GM12878 (cell line): ENCODE results near the gene THADA. TPM values are rescaled to one million over a fixed set of nuclear protein-coding genes. Genes with fewer than 3 reads are reported as not detected.

Experiments
- ATAC-seq: fragments of 200-7000 bp; cut with Tn5 transposase; 3 replicates; pipeline ENCODE4 v1.9.1; 2020; ENCODE audit warnings: mild to moderate bottlenecking, moderate library complexity
- BruUV-seq: library from RNA; stranded (reverse); fragments of 400-500 nt; replicated peaks from 2 replicates; lab custom pipeline; 2021; lab: Mats Ljungman, UMichigan
- CTCF ChIA-PET: fragments of 300-600 bp; sonication (Branson Sonifier 250); formaldehyde crosslinking; extraction: SDS; loops from one replicate; lab custom pipeline; 2021; ENCODE audit warnings: inconsistent platforms; lab: Yijun Ruan, JAX
- POLR2A ChIA-PET: fragments of 350-600 bp; formaldehyde crosslinking; extraction: SDS; loops from one replicate; lab custom pipeline; 2021; ENCODE audit warnings: inconsistent platforms; lab: Charles Lee
- RAD21 ChIA-PET: fragments of 300-600 bp; sonication (Branson Sonifier 250); formaldehyde crosslinking; loops from one replicate; lab custom pipeline; 2023; ENCODE audit warnings: antibody characterized with exemption; ENCODE audit not compliant: unreplicated experiment; lab: Charles Lee
- SMC1A ChIA-PET: fragments of 300-600 bp; sonication (Branson Sonifier 250); formaldehyde crosslinking; loops from one replicate; lab custom pipeline; 2023; ENCODE audit not compliant: unreplicated experiment, uncharacterized antibody; lab: Charles Lee
- DNase-seq: peaks from one replicate; pipeline ENCODE4 v3.0.0-alpha.2; 2011; ENCODE audit warnings: low read depth, low spot score
- FAIRE-seq: peaks from 3 replicates; lab custom pipeline; 2011; peaks lifted over from hg19 to GRCh38; lab: Jason Lieb, UNC
- H2AFZ ChIP-seq: 2 replicates; pipeline ENCODE4 v1.6.0; 2011; ENCODE audit warnings: low read depth, low read length, control low read depth; ENCODE audit not compliant: control insufficient read depth
- H3K27ac ChIP-seq: 2 replicates; pipeline ENCODE4 v1.5.1; 2011; ENCODE audit warnings: control low read depth; ENCODE audit not compliant: control insufficient read depth, insufficient read depth
- H3K27me3 ChIP-seq, 2 experiments: replicated peaks in 1 of 2; 2 replicates each; pipeline versions ENCODE4 v1.6.0 to v1.6.1; 2011; ENCODE audit warnings: low read length in 1 of 2; ENCODE audit not compliant: control insufficient read depth in 2 of 2, insufficient read depth in 2 of 2
- H3K36me3 ChIP-seq, 2 experiments: 2 replicates each; pipeline ENCODE4 v1.5.1; 2011; ENCODE audit warnings: low read length in 1 of 2; ENCODE audit not compliant: control insufficient read depth in 2 of 2, insufficient read depth in 2 of 2
- H3K4me1 ChIP-seq: 2 replicates; pipeline ENCODE4 v1.6.1; 2011; ENCODE audit warnings: mild to moderate bottlenecking, low read length, moderate library complexity, mixed read lengths; ENCODE audit not compliant: control insufficient read depth, insufficient read depth
- H3K4me2 ChIP-seq: 2 replicates; pipeline ENCODE4 v1.6.0; 2011; ENCODE audit warnings: control low read depth; ENCODE audit not compliant: control insufficient read depth, insufficient read depth
- H3K4me3 ChIP-seq: fragments of 200-600 bp; sonication (generic); 2 replicates; pipeline ENCODE4 v1.5.1; 2016
- H3K79me2 ChIP-seq: 2 replicates; pipeline ENCODE4 v1.6.0; 2011; ENCODE audit warnings: low read length; ENCODE audit not compliant: control insufficient read depth, insufficient read depth
- H3K9ac ChIP-seq: 2 replicates; pipeline ENCODE4 v1.8.0; 2011; ENCODE audit warnings: low read length, control low read depth, mixed read lengths; ENCODE audit not compliant: control insufficient read depth, insufficient read depth
- H3K9me3 ChIP-seq: replicated peaks from 3 replicates; pipeline ENCODE4 v1.5.1; 2011; ENCODE audit warnings: mild to moderate bottlenecking, low read length; ENCODE audit not compliant: control insufficient read depth, insufficient read depth
- H4K20me1 ChIP-seq: 2 replicates; pipeline ENCODE4 v1.6.0; 2011; ENCODE audit not compliant: control insufficient read depth, insufficient read depth
- BMI1 ChIP-seq: fragments of 450-650 bp; IDR thresholded peaks from 2 replicates; pipeline ENCODE4 v1.6.1; 2016; ENCODE audit warnings: mild to moderate bottlenecking, moderate library complexity, borderline replicate concordance
- BRCA1 ChIP-seq: IDR thresholded peaks from 2 replicates; pipeline ENCODE4 v1.6.1; 2011; ENCODE audit warnings: low read depth, low read length, improper control_type of control experiment
- ETV6 ChIP-seq, 2 experiments: fragments of 450-650 bp in 1 of 2; IDR thresholded peaks in 1 of 2; conservative IDR thresholded peaks in 1 of 2; 2 replicates each; pipeline ENCODE4 v1.6.1; 2014; ENCODE audit warnings: antibody characterized with exemption in 1 of 2, borderline replicate concordance in 1 of 2, low read depth in 1 of 2, mild to moderate bottlenecking in 1 of 2, moderate library complexity in 1 of 2
- SIN3A ChIP-seq: IDR thresholded peaks from 2 replicates; pipeline ENCODE4 v1.6.1; 2012; ENCODE audit warnings: low read depth, low read length, improper control_type of control experiment
- SIX5 ChIP-seq: IDR thresholded peaks from 2 replicates; pipeline ENCODE4 v1.6.1; 2011; ENCODE audit warnings: mild to moderate bottlenecking, low read depth, low read length, moderate library complexity; ENCODE audit not compliant: severe bottlenecking
- TCF7 ChIP-seq: IDR thresholded peaks from 2 replicates; pipeline ENCODE4 v1.6.1; 2014; ENCODE audit warnings: antibody characterized with exemption, borderline replicate concordance
- WGBS: methylation state at CpG from one replicate; pipeline ENCODE4 v1.1.6; 2016; ENCODE audit warnings: low lambda C conversion rate; ENCODE audit not compliant: insufficient replicate concordance, insufficient coverage; ENCODE audit errors: missing lambda C conversion rate; 5-methylcytosine and 5-hydroxymethylcytosine counted together
- in situ Hi-C: fragments of 300-500 bp; cut with MboI; formaldehyde crosslinking; loops from 9 replicates; pipeline ENCODE4 v1.14.3; 2018; ENCODE audit warnings: mixed read lengths
- intact Hi-C: fragments of 100-400 bp; cut with micrococcal nuclease; formaldehyde crosslinking; loops from one replicate; pipeline ENCODE4 v1.14.2; 2022; ENCODE audit not compliant: unreplicated experiment
- polyA plus RNA-seq, 11 experiments: library from polyadenylated mRNA; depleted of rRNA in 4 of 11; unstranded in 6 of 11; stranded (reverse) in 5 of 11; fragments of >200 nt; fragmentation: Nextera tagmentation in 4 of 11; fragmentation: Illumina TruSeq in 1 of 11; extraction: Ambion mirVana in 4 of 11; extraction: Trizol in 1 of 11; gene quantifications; 1 replicate in 1 of 11; 2 replicates in 10 of 11; pipeline versions ENCODE4 v1.2.1 to v1.2.3, GENCODE V29; 2011 to 2016; ENCODE audit warnings: inconsistent platforms in 2 of 11, missing spikeins in 2 of 11, low read depth in 1 of 11
- total RNA-seq, 4 experiments: library from RNA; depleted of rRNA in 3 of 4; stranded (reverse); fragments of >200 nt in 3 of 4; fragmentation: Illumina TruSeq in 1 of 4; extraction: Trizol in 1 of 4; gene quantifications; 2 replicates each; pipeline versions ENCODE4 v1.2.1 to v1.2.3, GENCODE V29; 2013 to 2021
- TF ChIP-seq, protein P1 (sequence below): fragments of 150-350 bp; IDR thresholded peaks from 2 replicates; pipeline ENCODE4 v1.6.1; 2014; ENCODE audit warnings: mild to moderate bottlenecking, low read depth, low read length
- TF ChIP-seq, protein P2 (sequence below): fragments of 450-650 bp; formaldehyde crosslinking; IDR thresholded peaks from 2 replicates; pipeline ENCODE4 v1.5.0; 2022; ENCODE audit warnings: mild to moderate bottlenecking, missing genetic modification characterization
- TF ChIP-seq, protein P3 (sequence below): IDR thresholded peaks from 2 replicates; pipeline ENCODE4 v1.6.1; 2011; ENCODE audit warnings: mild to moderate bottlenecking, low read depth, low read length, moderate library complexity; ENCODE audit not compliant: insufficient replicate concordance

The THADA gene
- total and polyA plus RNA-seq, 10 of the 15 experiments (the other 5 are each of a cell fraction or from before 2014, with no cell fraction given) = 14.6 to 33.2 (median 23.2) TPM

DNA sequence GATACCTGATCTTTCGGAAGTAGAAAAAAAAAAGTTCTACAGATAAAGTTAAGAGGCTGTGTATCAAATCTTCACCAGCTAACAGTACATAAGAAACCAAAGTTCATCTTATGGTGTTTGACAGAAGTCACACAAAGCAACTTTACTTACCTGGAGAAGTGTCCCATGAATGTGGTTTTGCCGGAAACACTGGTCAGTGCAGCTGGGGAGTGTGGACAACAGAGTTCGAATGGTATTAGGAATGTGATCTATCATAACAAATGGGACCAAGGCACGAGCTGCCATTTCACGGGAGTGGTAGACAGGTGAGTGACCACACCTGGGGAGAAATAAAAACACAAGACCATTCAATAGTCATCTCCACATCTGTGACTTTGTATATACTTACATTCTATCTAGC, 198.0 kb downstream of the THADA start:
- FAIRE-seq = no peak
- H3K9ac ChIP-seq = no peak overlapping the region
- TF ChIP-seq TCF7 = no peak
- no peak for TF ChIP-seq SIN3A
- no peak for TF ChIP-seq ETV6 (conservative IDR thresholded peaks at IDR 0.05 in 1 of 2, IDR thresholded peaks at IDR 0.05 in 1 of 2; ENCODE audit: borderline replicate concordance in 1 of 2, low read depth in 1 of 2)
- TF ChIP-seq, protein P1, sequence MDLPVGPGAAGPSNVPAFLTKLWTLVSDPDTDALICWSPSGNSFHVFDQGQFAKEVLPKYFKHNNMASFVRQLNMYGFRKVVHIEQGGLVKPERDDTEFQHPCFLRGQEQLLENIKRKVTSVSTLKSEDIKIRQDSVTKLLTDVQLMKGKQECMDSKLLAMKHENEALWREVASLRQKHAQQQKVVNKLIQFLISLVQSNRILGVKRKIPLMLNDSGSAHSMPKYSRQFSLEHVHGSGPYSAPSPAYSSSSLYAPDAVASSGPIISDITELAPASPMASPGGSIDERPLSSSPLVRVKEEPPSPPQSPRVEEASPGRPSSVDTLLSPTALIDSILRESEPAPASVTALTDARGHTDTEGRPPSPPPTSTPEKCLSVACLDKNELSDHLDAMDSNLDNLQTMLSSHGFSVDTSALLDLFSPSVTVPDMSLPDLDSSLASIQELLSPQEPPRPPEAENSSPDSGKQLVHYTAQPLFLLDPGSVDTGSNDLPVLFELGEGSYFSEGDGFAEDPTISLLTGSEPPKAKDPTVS = no peak
- TF ChIP-seq, all 136 proteins: peak for 0
- ChIA-PET CTCF (no interaction called here), POLR2A (interaction anchor here (0.8 to 1.7 kb wide), 3 partner anchors 9 to 22 kb away, joined by 3 to 5 read pairs (median 3); no protein-coding TSS in a partner anchor), SMC1A (interaction anchor here (0.6 to 15.0 kb wide), 4 partner anchors 8 to 26 kb away, joined by 3 to 297 read pairs (median 4); no protein-coding TSS in a partner anchor), RAD21 (interaction anchor here (1.1 kb wide), 1 partner anchor 10 kb away, joined by 5 read pairs; no protein-coding TSS in a partner anchor)
- H3K4me1 ChIP-seq = peaks cover 17% of the 10 kb centered on the region
- in situ Hi-C loops (no loop called here), intact Hi-C loops (no loop called here)
- no peaks in the 10 kb centered on the region for H3K79me2 ChIP-seq
- ATAC-seq = no peak
- H3K27me3 ChIP-seq = no peaks in the 10 kb centered on the region
- 98% methylated on average over 5 of the region's 5 CpGs for WGBS
- DNase-seq = no peak
- no peak overlapping the region for H3K4me2 ChIP-seq
- no TSS peak for BruUV-seq
- no peaks in the 10 kb centered on the region for H4K20me1 ChIP-seq
- no peaks in the 10 kb centered on the region for H3K9me3 ChIP-seq
- H2AFZ ChIP-seq = no peak overlapping the region
- no peak overlapping the region for H3K27ac ChIP-seq
- H3K4me3 ChIP-seq = no peak overlapping the region
- peaks cover 0 to 5% of the 10 kb centered on the region in 2 experiments; a peak in 3 of 4 replicates for H3K36me3 ChIP-seq

DNA sequence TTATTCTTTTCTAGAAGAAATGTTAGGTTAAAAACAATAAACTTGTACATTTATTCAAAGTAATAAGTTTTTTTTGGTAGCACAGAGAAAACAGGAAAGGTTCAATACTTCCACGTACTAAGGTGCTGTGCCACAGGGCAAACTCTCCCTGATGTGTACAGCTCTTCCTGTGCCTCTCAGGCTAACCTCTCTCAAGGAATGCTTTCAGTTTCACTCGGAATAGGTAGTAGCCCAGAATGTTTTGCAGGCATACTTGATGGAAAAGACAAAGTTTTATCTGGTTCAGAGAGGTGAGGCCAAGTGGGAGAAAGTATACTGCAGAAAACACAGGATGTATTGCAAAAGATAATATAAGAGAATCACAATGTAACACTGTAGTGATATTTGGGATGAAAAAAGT, 198.4 kb downstream of the THADA start:
- in situ Hi-C loops (no loop called here), intact Hi-C loops (no loop called here)
- H3K9ac ChIP-seq = no peak overlapping the region
- H3K79me2 ChIP-seq = no peaks in the 10 kb centered on the region
- SMC1A ChIA-PET = interaction anchor here (1.1 to 15.0 kb wide), 4 partner anchors 7 to 27 kb away, joined by 3 to 297 read pairs (median 4); no protein-coding TSS in a partner anchor
- no peaks in the 10 kb centered on the region for H3K27me3 ChIP-seq
- DNase-seq (no peak), ATAC-seq (no peak), FAIRE-seq (no peak)
- RAD21 ChIA-PET = interaction anchor here (1.1 kb wide), 1 partner anchor 10 kb away, joined by 5 read pairs; no protein-coding TSS in a partner anchor
- no peaks in the 10 kb centered on the region for H3K9me3 ChIP-seq
- H3K4me1 ChIP-seq = peaks cover 15% of the 10 kb centered on the region
- H3K27ac ChIP-seq = no peak overlapping the region
- POLR2A ChIA-PET = interaction anchor here (0.8 to 1.7 kb wide), 3 partner anchors 8 to 23 kb away, joined by 3 to 5 read pairs (median 3); no protein-coding TSS in a partner anchor
- no peak overlapping the region for H3K4me3 ChIP-seq
- BruUV-seq = no TSS peak
- no peak overlapping the region for H3K4me2 ChIP-seq
- H4K20me1 ChIP-seq = no peaks in the 10 kb centered on the region
- peaks cover 0 to 5% of the 10 kb centered on the region in 2 experiments; a peak in 3 of 4 replicates for H3K36me3 ChIP-seq
- 62% methylated on average over 2 of the region's 2 CpGs for WGBS
- CTCF ChIA-PET = no interaction called here
- H2AFZ ChIP-seq = no peak overlapping the region
- TF ChIP-seq SIX5 = no peak
- no peak for TF ChIP-seq BRCA1
- TF ChIP-seq, protein P2, sequence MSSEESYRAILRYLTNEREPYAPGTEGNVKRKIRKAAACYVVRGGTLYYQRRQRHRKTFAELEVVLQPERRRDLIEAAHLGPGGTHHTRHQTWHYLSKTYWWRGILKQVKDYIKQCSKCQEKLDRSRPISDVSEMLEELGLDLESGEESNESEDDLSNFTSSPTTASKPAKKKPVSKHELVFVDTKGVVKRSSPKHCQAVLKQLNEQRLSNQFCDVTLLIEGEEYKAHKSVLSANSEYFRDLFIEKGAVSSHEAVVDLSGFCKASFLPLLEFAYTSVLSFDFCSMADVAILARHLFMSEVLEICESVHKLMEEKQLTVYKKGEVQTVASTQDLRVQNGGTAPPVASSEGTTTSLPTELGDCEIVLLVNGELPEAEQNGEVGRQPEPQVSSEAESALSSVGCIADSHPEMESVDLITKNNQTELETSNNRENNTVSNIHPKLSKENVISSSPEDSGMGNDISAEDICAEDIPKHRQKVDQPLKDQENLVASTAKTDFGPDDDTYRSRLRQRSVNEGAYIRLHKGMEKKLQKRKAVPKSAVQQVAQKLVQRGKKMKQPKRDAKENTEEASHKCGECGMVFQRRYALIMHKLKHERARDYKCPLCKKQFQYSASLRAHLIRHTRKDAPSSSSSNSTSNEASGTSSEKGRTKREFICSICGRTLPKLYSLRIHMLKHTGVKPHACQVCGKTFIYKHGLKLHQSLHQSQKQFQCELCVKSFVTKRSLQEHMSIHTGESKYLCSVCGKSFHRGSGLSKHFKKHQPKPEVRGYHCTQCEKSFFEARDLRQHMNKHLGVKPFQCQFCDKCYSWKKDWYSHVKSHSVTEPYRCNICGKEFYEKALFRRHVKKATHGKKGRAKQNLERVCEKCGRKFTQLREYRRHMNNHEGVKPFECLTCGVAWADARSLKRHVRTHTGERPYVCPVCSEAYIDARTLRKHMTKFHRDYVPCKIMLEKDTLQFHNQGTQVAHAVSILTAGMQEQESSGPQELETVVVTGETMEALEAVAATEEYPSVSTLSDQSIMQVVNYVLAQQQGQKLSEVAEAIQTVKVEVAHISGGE = no peak
- no peak for TF ChIP-seq BMI1
- TF ChIP-seq, protein P3, sequence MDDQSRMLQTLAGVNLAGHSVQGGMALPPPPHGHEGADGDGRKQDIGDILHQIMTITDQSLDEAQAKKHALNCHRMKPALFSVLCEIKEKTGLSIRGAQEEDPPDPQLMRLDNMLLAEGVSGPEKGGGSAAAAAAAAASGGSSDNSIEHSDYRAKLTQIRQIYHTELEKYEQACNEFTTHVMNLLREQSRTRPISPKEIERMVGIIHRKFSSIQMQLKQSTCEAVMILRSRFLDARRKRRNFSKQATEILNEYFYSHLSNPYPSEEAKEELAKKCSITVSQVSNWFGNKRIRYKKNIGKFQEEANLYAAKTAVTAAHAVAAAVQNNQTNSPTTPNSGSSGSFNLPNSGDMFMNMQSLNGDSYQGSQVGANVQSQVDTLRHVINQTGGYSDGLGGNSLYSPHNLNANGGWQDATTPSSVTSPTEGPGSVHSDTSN = no peak
